ENCODE results near the gene MBTPS1. TPM values are rescaled to one million over a fixed set of nuclear protein-coding genes. Genes with fewer than 3 reads are reported as not detected.
"Not testable (repeated sequence)": the region's sequence is repeated elsewhere in the genome, so short reads cannot be mapped to it uniquely, and the experiment has no call there.

Gene MBTPS1
- total and polyA plus RNA-seq, 9 donors = 73.8 to 122 (median 90.3) TPM

GRCh38 chr16:84117494-84117843 lies 727 bp upstream of the MBTPS1 start:
- Histone ChIP-seq H3K27me3 (no peaks in the 10 kb centered on the region), H3K36me3 (no peaks in the 10 kb centered on the region), H3K9me3 (no peaks in the 10 kb centered on the region), H3K4me1 (ENCODE audit: insufficient read depth) (peaks cover 5% of the 10 kb centered on the region), H3K4me3 (peak overlapping the region; percentile 92), H3K27ac (peak overlapping the region in 1 of 2 donors; percentile 77)
- DNase-seq = no peak
- 4 to 8% (median 7%) methylated on average over 12 of the region's 12 CpGs for WGBS, 3 donors
- TF ChIP-seq CTCF (IDR thresholded peaks at IDR 0.05) (no peak), EP300 (IDR thresholded peaks at IDR 0.05) (no peak), POLR2A (IDR thresholded peaks at IDR 0.05) (no peak)
- intact Hi-C loops (cut with DNase I) = no loop called here

GRCh38 chr16:84115919-84116719 lies 623 bp downstream of the MBTPS1 start:
- peak in 2 of 5 donors; percentile 49 to 55 for DNase-seq
- Histone ChIP-seq H3K4me1 (ENCODE audit: insufficient read depth) (peaks cover 5% of the 10 kb centered on the region), H3K36me3 (no peaks in the 10 kb centered on the region), H3K4me3 (peak overlapping the region; percentile 92), H3K27me3 (no peaks in the 10 kb centered on the region), H3K9me3 (no peaks in the 10 kb centered on the region), H3K27ac (peak overlapping the region; percentile 77 to 83)
- intact Hi-C loops (cut with DNase I) = no loop called here
- TF ChIP-seq POLR2A (IDR thresholded peaks at IDR 0.05) (no peak), EP300 (IDR thresholded peaks at IDR 0.05) (no peak), CTCF (IDR thresholded peaks at IDR 0.05) (no peak)
- 1 to 2% (median 1%) methylated on average over 51 to 57 of the region's 57 CpGs for WGBS, 3 donors

GRCh38 chr16:84111949-84112348 lies 4.8 kb downstream of the MBTPS1 start:
- H3K4me3 ChIP-seq; DNase-seq; H3K27ac ChIP-seq; intact Hi-C loops (cut with DNase I); H3K9me3 ChIP-seq; H3K27me3 ChIP-seq; H3K36me3 ChIP-seq; H3K4me1 ChIP-seq (ENCODE audit: insufficient read depth): not testable (repeated sequence)
- WGBS, 3 donors = 90 to 92% (median 92%) methylated on average over 3 of the region's 3 CpGs

- H3K36me3 ChIP-seq = no peaks in the 10 kb centered on the region
- H3K4me1 ChIP-seq (ENCODE audit: insufficient read depth) = peaks cover 5% of the 10 kb centered on the region
- intact Hi-C loops (cut with DNase I) = no loop called here
- H3K9me3 ChIP-seq = no peaks in the 10 kb centered on the region
- no peak overlapping the region for H3K27ac ChIP-seq
- H3K4me3 ChIP-seq = no peak overlapping the region
- no peak for DNase-seq
- WGBS, 3 donors = 75 to 84% (median 77%) methylated on average over 3 of the region's 3 CpGs
- TF ChIP-seq EP300 (IDR thresholded peaks at IDR 0.05) (no peak), CTCF (IDR thresholded peaks at IDR 0.05) (no peak), POLR2A (IDR thresholded peaks at IDR 0.05) (no peak)
- no peaks in the 10 kb centered on the region for H3K27me3 ChIP-seq
Measured at GRCh38 chr16:84111525-84111924, 5.2 kb downstream of the MBTPS1 start.

- WGBS, 3 donors = 67 to 91% (median 71%) methylated on average over 3 of the region's 3 CpGs
- H3K36me3 ChIP-seq = no peaks in the 10 kb centered on the region
- TF ChIP-seq EP300 (IDR thresholded peaks at IDR 0.05) = no peak
- H3K4me3 ChIP-seq = no peak overlapping the region
- no peaks in the 10 kb centered on the region for H3K9me3 ChIP-seq
- DNase-seq = no peak
- H3K27ac ChIP-seq = no peak overlapping the region
- peaks cover 3% of the 10 kb centered on the region for H3K4me1 ChIP-seq (ENCODE audit: insufficient read depth)
- intact Hi-C loops (cut with DNase I) = no loop called here
- H3K27me3 ChIP-seq = no peaks in the 10 kb centered on the region
Measured at GRCh38 chr16:84110527-84110926, 6.2 kb downstream of the MBTPS1 start.

Measured in ovary (tissue), 9 donors.